HepG2 (cell line): ENCODE measurements around the gene UAP1. TPM values are rescaled to one million over a fixed set of nuclear protein-coding genes. Genes with fewer than 3 reads are reported as not detected.

Experiments used
- CCAR2 ChIP-seq: fragments of 200-400 bp; formaldehyde crosslinking; optimal IDR thresholded peaks from 2 replicates; pipeline ENCODE3; 2018; ENCODE audit warnings: low read depth, mild to moderate bottlenecking, low read length, moderate library complexity
- FOXP4 ChIP-seq: sonication (generic); formaldehyde crosslinking; IDR thresholded peaks from 2 replicates; pipeline ENCODE4 v1.4.0; 2020; ENCODE audit warnings: missing genetic modification reagents
- KMT2A ChIP-seq: sonication (generic); formaldehyde crosslinking; IDR thresholded peaks from 2 replicates; pipeline ENCODE4 v1.4.0; 2020; ENCODE audit warnings: missing genetic modification reagents
- MBD4 ChIP-seq: IDR thresholded peaks from 2 replicates; pipeline ENCODE4 v1.6.1; 2012; ENCODE audit warnings: low read length, inconsistent platforms, borderline replicate concordance
- NR1H2 ChIP-seq: sonication (generic); formaldehyde crosslinking; IDR thresholded peaks from 2 replicates; pipeline ENCODE4 v1.8.1; 2022; ENCODE audit warnings: low read depth, missing genetic modification reagents, borderline replicate concordance
- SRSF9 ChIP-seq: fragments of 200-400 bp; formaldehyde crosslinking; IDR thresholded peaks from 2 replicates; pipeline ENCODE4 v1.6.1; 2018; ENCODE audit warnings: borderline replicate concordance, mild to moderate bottlenecking, low read depth, low read length; ENCODE audit not compliant: insufficient read depth, poor library complexity, severe bottlenecking
- STAT5B ChIP-seq: sonication (generic); formaldehyde crosslinking; IDR thresholded peaks from 2 replicates; pipeline ENCODE4 v1.4.0; 2020; ENCODE audit warnings: missing genetic modification reagents
- ZBTB7A ChIP-seq: sonication (generic); formaldehyde crosslinking; IDR thresholded peaks from 2 replicates; pipeline ENCODE4 v1.8.0; 2022; ENCODE audit warnings: mild to moderate bottlenecking, missing genetic modification reagents
- ZFAT ChIP-seq: sonication (generic); formaldehyde crosslinking; conservative IDR thresholded peaks from 2 replicates; pipeline ENCODE4 v1.8.1; 2023; ENCODE audit warnings: missing genetic modification reagents, inconsistent platforms
- ZFP36L1 ChIP-seq: sonication (generic); formaldehyde crosslinking; IDR thresholded peaks from 2 replicates; pipeline ENCODE4 v1.8.0; 2022; ENCODE audit warnings: mild to moderate bottlenecking, missing genetic modification reagents, moderate library complexity
- ZFX ChIP-seq: sonication (generic); formaldehyde crosslinking; IDR thresholded peaks from 2 replicates; pipeline ENCODE4 v1.4.0; 2020; ENCODE audit warnings: mild to moderate bottlenecking, low read depth, missing genetic modification reagents, moderate library complexity
- ZFY ChIP-seq: sonication (generic); formaldehyde crosslinking; IDR thresholded peaks from 2 replicates; pipeline ENCODE4 v1.4.0; 2020; ENCODE audit warnings: missing genetic modification reagents
- ZMYM3 ChIP-seq: sonication (generic); formaldehyde crosslinking; IDR thresholded peaks from 2 replicates; pipeline ENCODE4 v1.5.1; 2020; ENCODE audit warnings: mild to moderate bottlenecking, missing genetic modification reagents
- ZNF512B ChIP-seq: sonication (generic); formaldehyde crosslinking; IDR thresholded peaks from 2 replicates; pipeline ENCODE4 v1.5.1; 2020; ENCODE audit warnings: missing genetic modification reagents, mild to moderate bottlenecking, borderline replicate concordance
- ZNF646 ChIP-seq: sonication (generic); formaldehyde crosslinking; IDR thresholded peaks from 2 replicates; pipeline ENCODE4 v1.9.0; 2021; ENCODE audit warnings: mild to moderate bottlenecking, missing genetic modification reagents
- ZNF780A ChIP-seq: sonication (generic); formaldehyde crosslinking; IDR thresholded peaks from 2 replicates; pipeline ENCODE4 v1.8.0; 2022; ENCODE audit warnings: mild to moderate bottlenecking, missing genetic modification reagents, moderate library complexity
- ZNF790 ChIP-seq: sonication (generic); formaldehyde crosslinking; IDR thresholded peaks from 2 replicates; pipeline ENCODE4 v1.8.0; 2022; ENCODE audit warnings: missing genetic modification reagents, mild to moderate bottlenecking, borderline replicate concordance
- polyA plus RNA-seq, 8 experiments: library from polyadenylated mRNA; depleted of rRNA in 3 of 8; stranded (reverse) in 7 of 8; unstranded in 1 of 8; fragments of >200 nt; fragmentation: Illumina TruSeq in 4 of 8; extraction: Trizol in 4 of 8; gene quantifications; 2 replicates each; pipeline versions ENCODE4 v1.2.1 to v1.2.3, GENCODE V29; 2011 to 2016; ENCODE audit warnings: low read depth in 4 of 8, missing spikeins in 1 of 8, mixed read lengths in 1 of 8; ENCODE audit not compliant: insufficient read depth in 1 of 8
- total RNA-seq, 5 experiments: library from RNA; depleted of rRNA; stranded (reverse); fragments of >200 nt; fragmentation: Illumina TruSeq; extraction: Trizol; gene quantifications; 2 replicates each; pipeline ENCODE4 v1.2.3, GENCODE V29; 2016; ENCODE audit warnings: low read depth in 1 of 5

Gene UAP1
- total and polyA plus RNA-seq, 2 of the 13 experiments (the other 11 are each of a cell fraction or from before 2014, with no cell fraction given): 48.4 to 117 TPM

- TF ChIP-seq ZNF512B (no peak; the same call in 1 of the 2 replicates), NR1H2 (CRISPR knock-in tag) (no peak), ZBTB7A (CRISPR knock-in tag) (no peak), ZNF790 (0 out of 2 replicates have a peak, but pooled peaks have one; percentile 57), FOXP4 (CRISPR knock-in tag) (peak; percentile 91), STAT5B (0 out of 2 replicates have a peak, but pooled peaks have one; percentile 13), KMT2A (CRISPR knock-in tag) (no peak), ZFY (CRISPR knock-in tag) (peak; percentile 58; the same call in 1 of the 2 replicates), SRSF9 (no peak), ZNF646 (CRISPR knock-in tag) (peak; percentile 90), ZNF780A (CRISPR knock-in tag) (no peak), ZFAT (no peak), ZMYM3 (CRISPR knock-in tag) (no peak), MBD4 (no peak), ZFX (peak; percentile 90), CCAR2 (no peak), ZFP36L1 (CRISPR knock-in tag) (no peak)
Observed at GRCh38 chr1:162560303-162561036, 1.1 kb upstream of the UAP1 start (continued).
